ENCODE measurements around the gene DGKB.

DGKB gene

GRCh38 chr7:14902589-14903067 lies at the start of gene DGKB:
Gene DGKB, minus strand, starts transcription at chr7:14902751.
- DNase-seq, result no peak

DNA sequence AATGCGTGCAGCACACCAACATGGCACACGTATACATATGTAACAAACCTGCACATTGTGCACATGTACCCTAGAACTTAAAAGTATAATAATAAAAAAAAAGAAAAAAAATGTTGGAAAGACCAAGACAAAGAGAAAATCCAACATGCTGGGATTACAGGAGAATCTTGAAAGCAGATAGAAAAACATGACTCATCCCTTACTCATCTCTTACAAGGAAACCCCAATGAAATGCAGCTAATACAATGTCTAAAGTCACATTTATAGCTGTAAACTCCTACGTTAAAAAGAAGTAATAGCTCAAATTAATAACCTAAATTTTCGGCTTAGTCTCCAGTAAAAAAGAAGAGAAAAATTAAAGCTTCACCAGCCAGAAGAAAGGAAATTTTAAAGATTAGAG lies 47.5 kb upstream of the DGKB start:
- DNase-seq, result no peak

GRCh38 chr7:14938181-14938580 lies 35.6 kb upstream of the DGKB start:
- DNase-seq, result no peak

- no peak for DNase-seq
Measured at GRCh38 chr7:14937581-14937980, 35.0 kb upstream of the DGKB start.

- DNase-seq, result no peak
Measured at GRCh38 chr7:14936554-14936953, 34.0 kb upstream of the DGKB start.

DNA sequence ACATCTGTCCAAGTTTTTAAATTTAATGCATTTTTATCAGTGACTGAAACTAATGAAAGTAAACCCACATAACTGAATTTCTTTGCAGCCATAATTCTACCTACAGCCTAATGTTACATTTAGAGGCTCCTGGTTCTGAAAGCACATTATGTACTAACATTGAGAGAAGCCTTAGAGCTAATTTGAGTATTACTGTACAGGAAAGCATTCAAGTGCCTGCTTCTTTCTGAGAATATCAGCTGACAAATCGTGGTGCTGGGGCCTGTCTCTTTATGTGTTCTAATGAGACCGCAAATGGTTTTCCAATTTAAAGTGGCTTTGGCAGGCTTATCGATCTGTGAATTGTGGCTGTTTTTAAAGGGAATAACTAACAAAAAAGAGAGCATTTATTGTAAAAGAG lies 32.3 kb upstream of the DGKB start:
- no peak for DNase-seq

DNA sequence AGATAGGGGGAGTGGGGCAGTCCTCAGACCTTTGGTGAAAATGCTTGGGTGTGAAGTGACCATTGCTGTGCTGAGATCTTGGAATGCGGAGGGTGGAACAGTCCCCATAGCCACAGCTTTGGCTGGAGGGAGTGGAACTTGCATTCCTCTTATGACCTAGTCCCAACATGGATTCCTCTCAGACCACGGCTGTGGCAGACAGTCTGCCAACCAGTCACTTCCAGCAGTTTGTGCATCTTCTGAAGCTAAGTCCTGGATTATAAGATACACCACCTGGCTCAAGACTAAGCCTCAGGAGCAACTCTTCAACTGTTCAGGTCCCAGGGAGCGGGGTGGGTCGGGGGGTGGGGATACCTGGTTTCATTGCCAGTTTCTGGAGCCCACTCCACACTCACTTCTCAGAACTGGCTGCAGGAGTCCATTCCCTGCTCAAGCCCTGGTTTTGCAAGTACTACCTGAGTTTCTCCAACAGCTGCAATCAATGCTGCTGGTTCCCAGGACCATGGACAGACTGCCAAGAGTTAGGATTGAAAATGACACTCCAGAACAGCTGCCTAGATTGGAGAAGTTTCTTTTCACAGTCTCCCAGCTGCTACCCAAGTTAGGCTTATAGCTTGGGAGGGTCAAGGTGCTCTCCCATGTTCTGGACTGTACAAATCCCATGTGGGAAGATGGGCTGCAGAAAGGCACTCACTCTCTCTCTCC lies 29.1 kb upstream of the DGKB start:
- DNase-seq, result no peak

GRCh38 chr7:14924398-14924797 lies 21.8 kb upstream of the DGKB start:
- no peak for DNase-seq

DNA sequence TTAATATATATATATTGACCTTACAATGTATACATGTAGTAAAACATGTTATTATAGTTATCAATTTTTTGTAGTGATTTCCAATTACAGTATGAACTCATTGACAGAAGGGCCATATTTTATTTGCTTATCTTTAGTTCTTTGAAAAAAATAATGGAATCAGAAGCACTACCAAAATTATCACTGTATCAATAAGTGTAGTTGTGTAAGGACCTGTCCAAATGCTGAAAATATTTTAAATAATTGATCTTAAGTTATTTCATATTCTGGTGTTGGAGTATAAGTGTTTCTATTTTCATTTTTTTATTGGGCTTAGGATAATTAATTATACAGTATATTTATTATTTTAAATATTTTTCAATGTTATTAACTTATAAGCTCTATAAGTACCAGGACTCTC lies 8.5 kb upstream of the DGKB start:
- no peak for DNase-seq

GRCh38 chr7:14908697-14909096 lies 6.1 kb upstream of the DGKB start:
- no peak for DNase-seq

DNA sequence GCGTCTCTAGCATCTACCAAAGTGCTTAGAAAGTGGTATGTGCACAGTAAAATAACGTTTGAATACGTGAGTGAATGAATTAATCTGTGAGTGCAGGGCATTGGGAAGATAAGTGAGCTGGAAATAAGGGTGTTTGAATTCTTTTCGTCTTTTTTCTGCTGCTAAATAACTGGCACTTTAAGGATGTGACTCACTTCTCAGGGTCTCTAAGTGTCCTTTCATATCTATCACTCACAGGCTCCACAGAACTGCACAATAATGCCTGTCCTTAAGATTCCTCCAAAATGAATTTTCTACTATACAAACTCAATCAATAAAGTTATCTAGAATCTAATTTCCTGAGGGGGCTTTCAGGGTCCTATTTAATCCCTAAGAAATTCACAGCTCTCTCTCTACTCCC lies 3.2 kb upstream of the DGKB start:
- DNase-seq, result no peak

- no peak for DNase-seq
Measured at GRCh38 chr7:14900051-14900450, 2.5 kb downstream of the DGKB start.

- no peak for DNase-seq
Measured at GRCh38 chr7:14899030-14899429, 3.5 kb downstream of the DGKB start.

GRCh38 chr7:14896461-14896860 lies 6.1 kb downstream of the DGKB start:
- no peak for DNase-seq

DNA sequence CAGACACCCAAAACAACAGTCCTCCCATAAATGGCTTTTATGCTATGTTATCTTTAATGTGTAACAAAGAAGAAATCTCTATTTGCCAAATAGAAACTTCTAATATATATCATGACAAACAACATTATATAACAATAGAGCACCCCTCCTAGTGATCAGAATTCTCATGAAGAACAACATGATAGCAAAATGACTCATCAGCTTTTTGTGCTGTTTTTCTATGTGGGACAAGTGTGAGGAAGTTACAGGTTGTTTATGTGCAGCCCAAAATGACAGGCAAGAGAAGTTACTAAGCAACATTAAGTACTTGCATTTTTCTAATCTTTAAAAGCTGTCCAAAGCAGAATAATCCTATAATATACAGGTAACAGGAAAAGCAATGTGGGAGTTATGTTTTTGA lies 7.7 kb downstream of the DGKB start:
- no peak for DNase-seq

- no peak for DNase-seq
Measured at GRCh38 chr7:14892961-14893360, 9.6 kb downstream of the DGKB start.

DNA sequence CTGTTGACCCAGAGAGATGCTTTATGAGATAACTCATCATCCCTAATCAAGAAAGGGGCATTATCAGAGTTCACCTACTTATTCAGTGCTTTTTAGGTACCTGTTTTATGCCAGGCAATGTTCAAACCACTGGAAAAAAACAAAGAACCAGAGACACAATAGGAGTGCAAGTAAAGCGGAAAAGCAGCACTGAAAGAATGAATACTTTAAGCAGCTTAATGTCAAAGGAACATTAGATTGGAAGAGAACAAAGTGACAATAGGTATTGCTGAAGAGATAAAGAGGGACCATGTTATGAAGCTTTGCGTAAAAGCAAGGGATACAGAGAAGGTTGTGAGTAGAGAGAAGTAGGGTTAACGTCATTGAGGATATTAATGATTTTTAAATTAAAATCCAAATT lies 11.3 kb downstream of the DGKB start:
- no peak for DNase-seq

DNA sequence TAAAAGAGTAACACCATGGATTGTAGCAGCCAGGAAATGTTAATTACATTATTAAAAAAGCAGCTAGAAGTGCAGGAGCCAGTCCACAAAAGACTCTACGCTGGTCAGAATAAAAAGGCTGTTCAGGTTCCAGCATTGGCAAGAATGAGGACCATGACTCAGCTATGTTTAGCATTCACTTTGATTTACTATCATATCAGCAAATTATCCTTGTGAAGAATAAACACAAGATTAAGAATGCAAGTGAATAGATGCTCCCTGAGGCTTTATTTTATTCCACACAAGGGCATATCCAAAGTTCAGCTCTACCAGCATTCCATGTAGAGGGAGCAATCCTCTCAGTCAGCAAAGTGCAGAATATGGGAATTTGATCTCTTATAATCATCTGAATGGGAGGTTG lies 13.6 kb downstream of the DGKB start:
- no peak for DNase-seq

DNA sequence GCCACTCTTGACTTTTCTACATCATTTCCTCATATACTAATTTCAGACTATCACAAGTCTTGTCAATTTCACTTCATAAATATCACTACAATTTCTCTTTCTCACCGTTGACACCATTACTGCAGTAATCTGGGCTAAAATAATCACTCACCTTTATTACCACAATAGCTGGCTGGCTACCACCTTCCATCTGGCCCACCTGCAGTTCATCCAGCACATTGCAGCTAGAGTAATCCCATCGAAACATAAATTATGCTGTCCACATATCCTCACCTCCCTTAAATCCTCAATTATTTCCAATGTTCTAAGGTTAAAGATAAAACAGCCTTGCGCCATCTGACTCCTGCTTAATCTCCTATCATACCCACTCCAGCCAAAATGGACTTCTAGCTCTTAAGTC lies 16.0 kb downstream of the DGKB start:
- DNase-seq, result no peak

- no peak for DNase-seq
Measured at GRCh38 chr7:14875941-14876587, 26.5 kb downstream of the DGKB start.

DNA sequence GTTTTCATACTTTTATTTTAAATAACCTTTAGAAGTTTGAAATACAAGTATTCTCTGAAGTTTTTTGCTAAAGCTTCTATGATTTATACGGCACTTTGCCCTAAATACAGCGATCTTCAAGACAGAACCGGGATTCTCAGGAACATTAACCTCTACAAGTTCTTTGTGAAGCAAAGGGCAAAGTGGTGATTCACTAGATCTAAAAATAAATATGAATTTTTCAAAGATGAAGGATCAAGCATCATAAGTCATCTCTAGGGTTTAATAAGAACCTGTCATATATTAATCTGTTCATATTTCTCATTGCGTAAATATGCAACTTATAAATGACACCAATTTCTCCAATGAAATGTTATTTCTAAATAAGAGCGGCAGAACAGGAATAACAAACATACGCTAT lies 30.7 kb downstream of the DGKB start:
- no peak for DNase-seq

DNA sequence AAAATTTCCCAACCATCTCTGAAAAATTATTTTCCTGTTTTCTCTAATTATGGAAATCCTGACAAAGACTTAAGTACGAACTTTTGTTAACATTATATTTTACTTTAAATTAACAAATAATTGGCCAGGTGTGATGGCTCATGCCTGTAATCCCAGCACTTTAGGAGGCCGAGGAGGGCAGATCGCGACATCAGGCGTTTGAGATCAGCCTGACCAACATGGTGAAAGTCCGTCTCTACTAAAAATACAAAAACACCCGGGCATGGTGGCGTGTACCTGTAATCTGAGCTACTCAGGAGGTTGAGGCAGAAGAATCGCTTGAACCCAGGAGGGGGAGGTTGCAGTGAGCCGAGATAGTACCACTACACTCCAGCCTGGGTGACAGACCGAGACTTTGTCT lies 32.2 kb downstream of the DGKB start:
- no peak for DNase-seq

DNA sequence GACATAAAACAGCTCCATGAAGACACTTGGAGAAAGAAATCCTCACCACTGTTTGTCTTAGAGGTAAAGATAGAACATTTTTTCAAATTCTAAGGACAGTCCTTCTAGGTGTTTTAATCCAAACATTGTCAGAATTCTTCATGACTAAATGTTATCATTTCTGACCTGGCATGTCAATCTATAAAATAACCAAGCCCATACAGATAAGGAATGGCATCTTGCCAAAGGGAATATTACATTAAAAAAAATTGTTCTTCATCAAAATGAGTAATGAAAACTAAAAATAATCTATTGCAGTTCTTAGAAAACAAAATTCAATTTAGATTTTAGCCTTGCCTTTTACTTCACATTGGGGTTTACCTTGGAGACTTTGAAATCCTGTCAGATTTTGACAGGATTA lies 33.6 kb downstream of the DGKB start:
- no peak for DNase-seq

DNA sequence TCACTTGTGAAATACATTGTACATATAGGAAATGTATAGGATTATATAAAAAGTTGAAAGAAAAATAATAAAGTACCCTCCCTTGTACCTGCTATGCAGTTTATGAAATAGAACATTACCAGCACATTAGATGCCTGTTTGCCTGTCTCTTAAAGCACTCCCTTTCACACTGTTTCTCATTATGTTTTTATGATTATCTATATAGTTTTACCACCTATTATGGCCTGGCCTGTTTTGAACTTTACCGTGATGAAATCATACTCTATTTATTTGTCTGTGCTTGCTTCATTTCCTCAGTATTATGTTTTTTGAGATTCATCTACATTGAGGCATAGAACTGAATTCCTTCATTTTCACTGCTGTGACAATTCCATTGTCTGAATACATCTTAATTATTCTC lies 41.1 kb downstream of the DGKB start:
- DNase-seq, result no peak

DNA sequence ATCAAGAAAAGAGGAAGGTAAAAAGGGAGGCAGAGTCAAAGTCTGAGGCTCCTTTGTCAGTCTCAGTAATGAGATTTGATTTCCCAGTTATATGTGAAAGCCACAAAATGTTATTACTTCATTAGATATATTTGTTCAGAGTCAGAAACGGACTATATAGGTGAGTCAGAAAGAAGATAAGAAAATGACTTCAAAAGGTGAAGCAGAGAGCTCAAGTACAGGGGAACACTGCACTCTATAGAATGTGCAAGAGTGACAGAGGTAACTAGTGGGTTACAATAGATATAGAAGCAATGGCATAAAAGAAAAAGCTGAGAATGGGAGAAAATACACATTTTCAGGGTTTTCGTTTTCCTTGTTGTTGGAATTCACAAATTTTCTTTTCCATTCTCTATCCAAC lies 43.3 kb downstream of the DGKB start:
- no peak for DNase-seq

Data from stimulated activated CD4-positive, alpha-beta T cell treated with anti-CD3 and anti-CD28 coated beads, Interleukin-12 subunit alpha, Interleukin-12 subunit beta, amount 100 ng/mL, for 4 hours (primary cell).